A549 (cell line): Measurements from ENCODE around the gene TBC1D19. TPM values are rescaled to one million over a fixed set of nuclear protein-coding genes. Genes with fewer than 3 reads are reported as not detected.

Experiments
- ATAC-seq, 2 experiments: fragments of 200-7000 bp in 1 of 2; fragments of >200 bp in 1 of 2; cut with Nextera tagmentation in 1 of 2; cut with Tn5 transposase in 1 of 2; 3 replicates each; pipeline versions ENCODE4 v1.8.0 to v1.9.1; 2018 to 2020; ENCODE audit warnings: mild to moderate bottlenecking in 1 of 2, moderate library complexity in 1 of 2
- CTCF ChIA-PET: fragments of 300-600 bp; sonication (Branson Sonifier 250); formaldehyde crosslinking; extraction: SDS; loops from one replicate; lab custom pipeline; 2021; ENCODE audit warnings: antibody characterized with exemption, inconsistent platforms; lab: Yijun Ruan, JAX
- POLR2A ChIA-PET: fragments of 350-600 bp; formaldehyde crosslinking; extraction: SDS; loops from one replicate; lab custom pipeline; 2021; ENCODE audit warnings: antibody characterized with exemption, inconsistent platforms; lab: Yijun Ruan, JAX
- DNase-seq, 2 experiments: peaks; one replicate each; pipeline versions ENCODE4 v3.0.0 to v3.0.0-alpha.2; 2011 to 2016; ENCODE audit warnings: low read depth in 1 of 2, low spot score in 1 of 2
- FAIRE-seq: peaks from 2 replicates; lab custom pipeline; 2011; peaks lifted over from hg19 to GRCh38; lab: Jason Lieb, UNC
- H3K27ac ChIP-seq, 2 experiments: fragments of >200 bp; sonication (Bioruptor Twin); formaldehyde crosslinking; 3 replicates each; pipeline ENCODE4 v1.5.1; 2016 to 2017
- H3K4me1 ChIP-seq: fragments of >200 bp; sonication (Bioruptor Twin); formaldehyde crosslinking; 3 replicates; pipeline ENCODE4 v1.6.1; 2016
- H3K4me2 ChIP-seq: fragments of >200 bp; sonication (Bioruptor Twin); formaldehyde crosslinking; 3 replicates; pipeline ENCODE4 v1.6.1; 2016
- H3K4me3 ChIP-seq: fragments of >200 bp; sonication (Bioruptor Twin); formaldehyde crosslinking; 3 replicates; pipeline ENCODE4 v1.5.1; 2016
- H3K9me3 ChIP-seq: fragments of >200 bp; sonication (Bioruptor Twin); formaldehyde crosslinking; 3 replicates; pipeline ENCODE4 v1.6.1; 2016
- BCL3 ChIP-seq: fragments of >200 bp; sonication (Bioruptor Twin); formaldehyde crosslinking; IDR thresholded peaks from 3 replicates; pipeline ENCODE4 v1.6.1; 2016
- CBX2 ChIP-seq: fragments of 200-600 bp; sonication (generic); IDR thresholded peaks from 2 replicates; pipeline ENCODE4 v1.6.1; 2016; ENCODE audit warnings: low read depth, mild to moderate bottlenecking, borderline replicate concordance
- CEBPB ChIP-seq, 2 experiments: fragments of >200 bp in 1 of 2; sonication (Bioruptor Twin) in 1 of 2; formaldehyde crosslinking in 1 of 2; IDR thresholded peaks; 2 replicates each; pipeline ENCODE4 v1.6.1; 2012 to 2016
- CHD2 ChIP-seq: fragments of 150-350 bp; IDR thresholded peaks from 2 replicates; pipeline ENCODE4 v1.6.1; 2014; ENCODE audit warnings: low read length; ENCODE audit not compliant: partially characterized antibody
- EHMT2 ChIP-seq: fragments of 200-600 bp; sonication (generic); IDR thresholded peaks from 2 replicates; pipeline ENCODE4 v1.6.1; 2016; ENCODE audit warnings: antibody characterized with exemption, low read depth, mild to moderate bottlenecking, moderate library complexity
- EP300 ChIP-seq, 2 experiments: fragments of >200 bp; sonication (Bioruptor Twin); formaldehyde crosslinking; IDR thresholded peaks; 2 replicates in 1 of 2; 3 replicates in 1 of 2; pipeline ENCODE4 v1.6.1; 2016 to 2017
- FOSB ChIP-seq: fragments of 250-450 bp; sonication (Bioruptor Pico); IDR thresholded peaks from 2 replicates; pipeline ENCODE4 v1.5.0; 2020; ENCODE audit warnings: mild to moderate bottlenecking, moderate library complexity
- FOSL2 ChIP-seq, 2 experiments: fragments of 450-650 bp in 1 of 2; fragments of >200 bp in 1 of 2; sonication (Bioruptor Twin) in 1 of 2; formaldehyde crosslinking; IDR thresholded peaks; 2 replicates each; pipeline versions ENCODE4 v1.5.0 to v1.6.1; 2016 to 2020; ENCODE audit warnings: mild to moderate bottlenecking in 1 of 2, moderate library complexity in 1 of 2
- HES2 ChIP-seq: fragments of >200 bp; sonication (Bioruptor Twin); formaldehyde crosslinking; IDR thresholded peaks from 2 replicates; pipeline ENCODE4 v1.6.1; 2016
- HEYL ChIP-seq: fragments of 250-450 bp; sonication (Bioruptor Pico); IDR thresholded peaks from 2 replicates; pipeline ENCODE4 v1.8.0; 2021; ENCODE audit warnings: mild to moderate bottlenecking, moderate library complexity
- HMGXB4 ChIP-seq: fragments of 250-450 bp; sonication (Bioruptor Pico); IDR thresholded peaks from 2 replicates; pipeline ENCODE4 v1.5.0; 2021; ENCODE audit warnings: mild to moderate bottlenecking, moderate library complexity, borderline replicate concordance
- HOXB5 ChIP-seq: fragments of 250-450 bp; sonication (Bioruptor Pico); IDR thresholded peaks from 2 replicates; pipeline ENCODE4 v1.5.0; 2020; ENCODE audit warnings: mild to moderate bottlenecking, moderate library complexity
- JUN ChIP-seq, 2 experiments: fragments of >200 bp; sonication (Bioruptor Twin); formaldehyde crosslinking; IDR thresholded peaks; 2 replicates in 1 of 2; 3 replicates in 1 of 2; pipeline ENCODE4 v1.6.1; 2016 to 2017
- JUNB ChIP-seq: fragments of >200 bp; sonication (Bioruptor Twin); formaldehyde crosslinking; IDR thresholded peaks from 2 replicates; pipeline ENCODE4 v1.6.1; 2016
- KDM5A ChIP-seq: fragments of 200-600 bp; sonication (generic); IDR thresholded peaks from 2 replicates; pipeline ENCODE4 v1.6.1; 2016; ENCODE audit warnings: antibody characterized with exemption, mild to moderate bottlenecking
- MAZ ChIP-seq: fragments of 150-350 bp; IDR thresholded peaks from 2 replicates; pipeline ENCODE4 v1.6.1; 2014; ENCODE audit warnings: antibody characterized with exemption, low read depth, low read length, borderline replicate concordance
- NPAS2 ChIP-seq: fragments of 250-450 bp; sonication (Bioruptor Pico); IDR thresholded peaks from 2 replicates; pipeline ENCODE4 v1.8.0; 2022; ENCODE audit warnings: mild to moderate bottlenecking, moderate library complexity, borderline replicate concordance
- PBX3 ChIP-seq: IDR thresholded peaks from 2 replicates; pipeline ENCODE4 v1.6.1; 2012
- RARB ChIP-seq: fragments of 250-450 bp; sonication (Bioruptor Pico); IDR thresholded peaks from 2 replicates; pipeline ENCODE4 v1.8.0; 2021; ENCODE audit warnings: mild to moderate bottlenecking, moderate library complexity
- RCOR1 ChIP-seq: fragments of 150-350 bp; IDR thresholded peaks from 2 replicates; pipeline ENCODE4 v1.6.1; 2014; ENCODE audit warnings: antibody characterized with exemption, low read length, low read depth
- RNF2 ChIP-seq: fragments of 200-600 bp; sonication (generic); IDR thresholded peaks from 2 replicates; pipeline ENCODE4 v1.6.1; 2016; ENCODE audit warnings: low read depth, mild to moderate bottlenecking, antibody characterized with exemption, moderate library complexity, borderline replicate concordance
- SREBF2 ChIP-seq: fragments of 450-650 bp; IDR thresholded peaks from 2 replicates; pipeline ENCODE4 v1.6.1; 2014; ENCODE audit warnings: mild to moderate bottlenecking, moderate library complexity
- ZC3H11A ChIP-seq: fragments of 450-650 bp; IDR thresholded peaks from 2 replicates; pipeline ENCODE4 v1.6.1; 2014; ENCODE audit warnings: antibody characterized with exemption, mild to moderate bottlenecking
- WGBS: methylation state at CpG from one replicate; pipeline ENCODE4 v1.1.6; 2017; ENCODE audit errors: missing lambda C conversion rate; 5-methylcytosine and 5-hydroxymethylcytosine counted together
- polyA plus RNA-seq, 4 experiments: library from polyadenylated mRNA; depleted of rRNA in 3 of 4; stranded (reverse); fragments of >200 nt; fragmentation: RNase III in 1 of 4; extraction: RNeasy Plus Mini Kit Qiagen cat#74134 plus additional on column Dnase treatment in 1 of 4; gene quantifications; 2 replicates in 3 of 4; 3 replicates in 1 of 4; pipeline ENCODE4 v1.2.3, GENCODE V29; 2011 to 2017

TBC1D19 gene
- polyA plus RNA-seq, 2 of the 4 experiments (the other 2 are of a cell fraction) = 4.1 to 11.7 TPM

GRCh38 chr4:26568446-26568994, 15.4 kb upstream of the TBC1D19 start (continued):
- no peak for TF ChIP-seq RNF2
- peak; percentile 33; the same call in 1 of the 2 replicates for TF ChIP-seq HES2
- TF ChIP-seq FOSL2 (IDR thresholded peaks at IDR 0.05) = peak; percentile 34
- TF ChIP-seq FOSL2 (CRISPR knock-in tag; IDR thresholded peaks at IDR 0.05) = peak; percentile 87
- no peak for TF ChIP-seq KDM5A
- no peak for TF ChIP-seq ZC3H11A
- TF ChIP-seq CEBPB (IDR thresholded peaks at IDR 0.05) = 0 out of 4 replicates have a peak, but pooled peaks of 1 of the 2 experiments have one; percentile 11

- no peak for DNase-seq
- ATAC-seq = no peak
- ChIA-PET CTCF (no interaction called here), POLR2A (no interaction called here)
- no peak overlapping the region for H3K27ac ChIP-seq
- FAIRE-seq = no peak
- H3K9me3 ChIP-seq = no peaks in the 10 kb centered on the region
- no peak overlapping the region for H3K4me2 ChIP-seq
- H3K4me1 ChIP-seq = peaks cover 14% of the 10 kb centered on the region
- 66% methylated on average over 3 of the region's 3 CpGs for WGBS
- no peak overlapping the region for H3K4me3 ChIP-seq
- no peak for TF ChIP-seq JUNB
- TF ChIP-seq FOSB (CRISPR knock-in tag) = no peak
Observed at GRCh38 chr4:26570596-26570995, 13.3 kb upstream of the TBC1D19 start.

- POLR2A ChIA-PET = interaction anchor here (0.9 kb wide), 1 partner anchor 10 kb away, joined by 3 read pairs; no protein-coding TSS in a partner anchor
- ATAC-seq (no peak), DNase-seq (peak in 1 of 2 experiments; percentile 4), FAIRE-seq (no peak)
- H3K4me3 ChIP-seq = no peak overlapping the region
- no peak overlapping the region for H3K27ac ChIP-seq
- TF ChIP-seq HMGXB4 (CRISPR knock-in tag) (no peak), JUN (IDR thresholded peaks at IDR 0.05) (no peak), EHMT2 (no peak), JUNB (no peak), HOXB5 (CRISPR knock-in tag) (no peak)
- H3K4me2 ChIP-seq = no peak overlapping the region
- CTCF ChIA-PET = no interaction called here
- H3K9me3 ChIP-seq = no peaks in the 10 kb centered on the region
- H3K4me1 ChIP-seq = peaks cover 14% of the 10 kb centered on the region; the same call in 2 of the 3 replicates
- 100% methylated on average over 1 of the region's 1 CpG for WGBS
Observed at GRCh38 chr4:26573389-26573794, 10.5 kb upstream of the TBC1D19 start.

GRCh38 chr4:26574563-26574962, 9.3 kb upstream of the TBC1D19 start:
- no peak overlapping the region for H3K4me3 ChIP-seq
- no peak for FAIRE-seq
- ATAC-seq = no peak
- H3K4me2 ChIP-seq = no peak overlapping the region
- no peak overlapping the region for H3K27ac ChIP-seq
- no peaks in the 10 kb centered on the region for H3K9me3 ChIP-seq
- 69% methylated on average over 1 of the region's 1 CpG for WGBS
- peaks cover 7% of the 10 kb centered on the region; the same call in 1 of the 3 replicates for H3K4me1 ChIP-seq
- POLR2A ChIA-PET = no interaction called here
- TF ChIP-seq RARB (CRISPR knock-in tag) = no peak
- TF ChIP-seq, all 56 proteins: peak for 0
- DNase-seq = no peak
- CTCF ChIA-PET = interaction anchor here (1.0 kb wide), 1 partner anchor 9 kb away, joined by 4 read pairs; no protein-coding TSS in a partner anchor

- Histone ChIP-seq H3K4me3 (no peak overlapping the region), H3K4me1 (peaks cover 7% of the 10 kb centered on the region; the same call in 1 of the 3 replicates), H3K9me3 (no peaks in the 10 kb centered on the region), H3K4me2 (peak overlapping the region; percentile 26; the same call in 2 of the 3 replicates), H3K27ac (no peak overlapping the region)
- DNase-seq (no peak), FAIRE-seq (no peak), ATAC-seq (no peak)
- 52% methylated on average over 7 of the region's 7 CpGs for WGBS
- CTCF ChIA-PET = no interaction called here
- POLR2A ChIA-PET = no interaction called here
- TF ChIP-seq SREBF2 = no peak
- no peak for TF ChIP-seq FOSB (CRISPR knock-in tag)
- no peak for TF ChIP-seq BCL3
- no peak for TF ChIP-seq CBX2
- no peak for TF ChIP-seq EP300 (IDR thresholded peaks at IDR 0.05)
- TF ChIP-seq NPAS2 (CRISPR knock-in tag) = no peak
- TF ChIP-seq PBX3 = no peak
- no peak for TF ChIP-seq CEBPB (IDR thresholded peaks at IDR 0.05)
- TF ChIP-seq RCOR1 = no peak
- TF ChIP-seq MAZ = no peak
- no peak for TF ChIP-seq FOSL2 (IDR thresholded peaks at IDR 0.05)
- TF ChIP-seq FOSL2 (CRISPR knock-in tag; IDR thresholded peaks at IDR 0.05) = no peak
- TF ChIP-seq HES2 = no peak
- no peak for TF ChIP-seq HEYL (CRISPR knock-in tag)
- TF ChIP-seq CHD2 = no peak
Observed at GRCh38 chr4:26576231-26576739, 7.6 kb upstream of the TBC1D19 start.
